NCI-H187 (cell line): ENCODE measurements around the gene SDHA.
A peak's percentile ranks its signal among the peaks of the same experiment; 100 is the strongest.
"Not testable (repeated sequence)": the region's sequence is repeated elsewhere in the genome, so short reads cannot be mapped to it uniquely, and the experiment has no call there.

Source experiments
- DNase-seq, 2 experiments: peaks; one replicate each; lab custom pipeline; 2025; lab: John Stamatoyannopoulos, UW

SDHA gene

DNA sequence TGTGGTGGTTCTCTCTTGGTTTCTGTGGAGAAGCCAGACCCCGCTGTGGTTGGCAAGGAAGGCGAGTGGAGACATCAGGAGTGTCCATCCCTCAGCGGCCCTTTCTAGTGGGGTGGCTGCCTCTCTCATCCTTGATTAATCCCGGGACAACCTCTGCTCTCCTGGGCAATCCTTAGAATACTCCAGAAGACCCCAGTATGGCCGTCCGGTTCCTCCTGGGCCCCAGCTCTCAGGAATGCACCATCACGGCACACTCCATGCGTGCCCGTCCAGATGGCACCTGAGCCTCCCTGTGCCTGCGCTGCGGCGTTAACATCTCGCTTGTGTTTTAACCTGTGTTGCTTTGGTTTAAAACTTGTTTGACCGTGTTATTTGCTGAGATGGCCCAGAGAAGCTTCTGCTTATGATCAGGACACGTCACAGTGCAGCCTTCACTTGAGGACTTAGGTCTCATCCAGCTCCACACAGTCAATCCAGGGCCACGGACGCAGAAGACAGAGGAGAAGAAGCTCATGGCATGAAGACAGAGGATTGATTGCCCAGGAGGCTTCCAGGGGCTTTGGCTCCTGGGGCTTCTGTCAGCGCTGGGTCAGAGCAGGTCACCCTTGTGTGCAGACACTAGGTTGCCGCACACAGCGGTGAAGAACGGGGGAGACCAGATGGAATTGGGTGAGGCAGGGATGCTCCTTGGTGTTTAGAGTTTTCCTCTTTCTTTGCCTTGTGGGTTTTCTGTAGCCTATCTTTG lies 82.7 kb downstream of the SDHA start:
- not testable (repeated sequence) for DNase-seq

DNA sequence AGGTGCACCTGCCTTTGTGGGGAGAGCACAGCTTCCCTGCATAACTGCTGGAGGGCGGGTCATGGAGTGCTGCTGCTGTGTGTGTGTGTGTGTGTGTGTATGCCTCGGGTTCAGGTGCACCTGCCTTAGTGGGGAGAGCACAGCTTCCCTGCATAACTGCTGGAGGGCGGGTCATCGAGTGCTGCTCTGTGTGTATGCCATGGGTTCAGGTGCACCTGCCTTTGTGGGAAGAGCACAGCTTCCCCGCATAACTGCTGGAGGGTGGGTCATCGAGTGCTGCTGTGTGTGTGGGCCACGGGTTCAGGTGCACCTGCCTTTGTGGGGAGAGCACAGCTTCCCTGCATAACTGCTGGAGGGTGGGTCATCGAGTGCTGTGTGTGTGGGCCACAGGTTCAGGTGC lies 84.3 kb downstream of the SDHA start:
- peak; percentile 79 to 81 for DNase-seq

DNA sequence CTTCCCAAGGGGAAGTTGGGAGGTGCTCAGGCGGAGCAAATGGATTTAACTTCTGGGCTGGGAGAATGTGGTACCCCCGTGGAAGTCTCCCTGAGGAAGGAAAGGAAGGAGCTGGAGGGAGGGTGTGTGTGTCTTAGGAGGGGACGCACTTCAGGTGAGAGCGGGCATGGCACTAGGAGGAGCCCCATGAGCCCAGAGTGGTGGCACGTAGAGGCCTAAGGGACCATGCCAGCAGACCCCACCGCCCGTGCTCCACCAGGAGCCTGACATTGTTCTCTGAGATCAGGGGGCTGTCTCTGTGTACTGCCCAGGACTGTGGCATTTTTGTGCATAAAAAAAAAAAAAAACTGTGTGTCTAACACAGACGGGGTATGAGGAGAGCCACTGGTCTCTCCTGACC lies 84.8 kb downstream of the SDHA start:
- no peak for DNase-seq

DNA sequence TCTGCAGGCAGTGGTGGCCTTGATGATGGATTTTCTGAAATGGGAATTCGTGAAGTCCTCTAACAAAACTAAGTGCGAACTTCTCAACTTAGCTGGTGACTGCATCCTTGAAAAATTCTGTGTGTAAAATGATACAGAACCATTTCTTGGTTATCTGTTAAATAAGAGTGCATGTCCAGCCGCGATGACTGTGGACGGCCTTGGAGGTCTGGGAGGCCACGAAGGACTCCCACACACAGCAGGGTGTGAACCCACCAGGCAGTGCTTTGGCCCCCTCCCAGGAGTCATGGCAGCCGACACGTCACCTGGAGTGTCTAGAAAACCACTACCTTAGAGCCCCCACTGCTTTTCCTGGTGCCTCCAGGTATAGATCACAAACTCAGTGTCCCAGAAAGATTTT lies 85.6 kb downstream of the SDHA start:
- DNase-seq = not testable (repeated sequence)

DNA sequence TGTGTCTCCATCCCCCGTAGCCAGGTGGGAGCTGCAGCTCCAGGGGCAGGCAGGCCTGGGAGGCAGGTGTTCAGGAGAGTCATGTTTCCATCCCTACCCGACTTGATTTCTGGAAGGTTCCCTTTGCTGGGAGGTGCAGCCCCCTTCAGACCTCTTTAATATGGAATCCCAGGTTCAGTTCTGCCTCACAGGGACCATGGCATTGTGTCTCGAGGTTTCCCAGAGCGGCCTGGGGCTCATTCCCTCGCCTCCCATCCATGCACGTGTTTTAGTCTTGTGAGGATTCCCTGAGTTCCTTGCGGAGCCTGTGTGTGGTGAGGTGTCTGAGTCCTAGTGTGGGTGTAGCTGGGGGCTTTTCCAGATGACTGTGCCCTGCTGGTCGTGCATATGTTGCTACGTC lies 86.9 kb downstream of the SDHA start:
- no peak for DNase-seq

DNA sequence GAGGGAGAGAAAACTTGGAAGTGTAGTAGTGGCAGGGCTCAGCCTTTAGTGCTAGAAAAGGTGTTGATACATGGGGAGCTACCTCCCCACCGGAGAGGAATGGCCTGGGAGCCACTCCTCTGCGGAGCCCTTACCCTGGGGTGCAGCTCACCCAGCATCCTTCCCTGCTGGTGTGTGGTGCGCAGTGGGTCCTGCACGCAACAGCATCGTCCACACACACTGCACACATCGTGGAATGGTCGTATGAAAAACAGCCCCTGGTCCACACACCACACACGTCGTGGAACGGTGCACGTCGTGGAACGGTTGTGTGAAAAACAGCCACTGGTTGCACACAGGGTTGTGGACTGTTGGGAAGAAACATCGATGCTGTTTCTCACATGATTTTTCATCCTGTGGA lies 87.3 kb downstream of the SDHA start:
- no peak for DNase-seq

DNA sequence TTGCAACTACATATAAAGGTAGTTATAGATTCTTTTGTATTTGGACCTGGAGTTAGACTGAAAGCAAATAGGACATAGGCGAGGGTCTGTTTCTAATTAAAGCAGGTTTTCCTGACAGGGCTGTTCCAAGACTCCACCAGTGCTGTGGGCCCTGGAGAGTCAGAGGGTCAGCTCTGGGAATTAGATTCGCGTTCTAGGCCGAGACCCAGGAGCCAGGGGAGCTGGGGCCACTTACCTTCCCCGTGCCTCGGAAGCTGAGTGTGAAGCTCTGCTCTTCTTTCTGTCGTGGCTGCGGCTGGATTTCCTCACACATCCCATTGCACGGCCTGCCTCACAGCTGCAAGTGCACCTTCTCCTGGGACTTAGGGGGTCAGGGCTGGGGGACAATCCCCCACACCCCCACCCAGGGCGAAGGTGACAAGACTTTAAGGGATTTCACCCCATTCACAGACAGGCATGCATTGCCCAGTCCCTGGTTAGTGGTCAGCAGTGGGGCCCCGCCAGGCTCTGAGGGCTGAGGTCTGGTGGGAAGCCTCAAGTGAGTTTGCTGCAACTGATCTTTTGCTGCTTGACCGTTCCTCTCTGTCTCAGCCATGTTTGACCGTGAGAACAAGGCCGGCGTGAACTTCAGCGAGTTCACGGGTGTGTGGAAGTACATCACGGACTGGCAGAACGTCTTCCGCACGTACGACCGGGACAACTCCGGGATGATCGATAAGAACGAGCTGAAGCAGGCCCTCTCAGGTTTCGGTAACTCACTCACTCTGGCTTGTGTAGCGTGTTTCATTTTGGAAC lies 88.1 kb downstream of the SDHA start:
- no peak for DNase-seq
